ENCODE data around the gene ENDOV. TPM values are rescaled to one million over a fixed set of nuclear protein-coding genes. Genes with fewer than 3 reads are reported as not detected.

Gene ENDOV
- total RNA-seq, 1 experiment from 2014 or later: 28.0 TPM

- no TSS peak for BruUV-seq (replicated peaks)
- intact Hi-C loops (cut with micrococcal nuclease): no loop called here
Measured at GRCh38 chr17:80458016-80458415, 43.0 kb downstream of the ENDOV start.

GRCh38 chr17:80459234-80459633 lies 44.3 kb downstream of the ENDOV start:
- Mint-ChIP-seq H3K4me3 (ENCODE audit: unreplicated experiment) (no peak overlapping the region), H3K36me3 (ENCODE audit: insufficient read depth, unreplicated experiment) (no peaks in the 10 kb centered on the region), H3K27ac (ENCODE audit: low read depth, unreplicated experiment) (no peak overlapping the region), H3K27me3 (ENCODE audit: insufficient read depth, unreplicated experiment) (peaks cover 13% of the 10 kb centered on the region), H3K4me1 (ENCODE audit: insufficient read depth, unreplicated experiment) (peaks cover 4% of the 10 kb centered on the region), H3K9me3 (ENCODE audit: unreplicated experiment) (no peaks in the 10 kb centered on the region)
- intact Hi-C loops (cut with micrococcal nuclease): no loop called here
- no peak for TF ChIP-seq CTCF (IDR thresholded peaks at IDR 0.05; ENCODE audit: unreplicated experiment)
- no TSS peak for BruUV-seq (replicated peaks)
- POLR2A ChIA-PET: no interaction called here
- CTCF ChIA-PET: no interaction called here
- DNase-seq (ENCODE audit: unreplicated experiment): no peak

More at GRCh38 chr17:80458016-80458415, 43.0 kb downstream of the ENDOV start:
- TF ChIP-seq CTCF (IDR thresholded peaks at IDR 0.05; ENCODE audit: unreplicated experiment): no peak
- H3K36me3 Mint-ChIP-seq (ENCODE audit: insufficient read depth, unreplicated experiment): no peaks in the 10 kb centered on the region
- H3K27ac Mint-ChIP-seq (ENCODE audit: low read depth, unreplicated experiment): no peak overlapping the region
- H3K9me3 Mint-ChIP-seq (ENCODE audit: unreplicated experiment): no peaks in the 10 kb centered on the region
- peaks cover 13% of the 10 kb centered on the region for H3K27me3 Mint-ChIP-seq (ENCODE audit: insufficient read depth, unreplicated experiment)
- ChIA-PET POLR2A (no interaction called here), CTCF (no interaction called here)
- H3K4me1 Mint-ChIP-seq (ENCODE audit: insufficient read depth, unreplicated experiment): peaks cover 9% of the 10 kb centered on the region
- no peak overlapping the region for H3K4me3 Mint-ChIP-seq (ENCODE audit: unreplicated experiment)
- DNase-seq (ENCODE audit: unreplicated experiment): no peak

- no peak for DNase-seq (ENCODE audit: unreplicated experiment)
- no peak overlapping the region for H3K4me3 Mint-ChIP-seq (ENCODE audit: unreplicated experiment)
- no TSS peak for BruUV-seq (replicated peaks)
- H3K4me1 Mint-ChIP-seq (ENCODE audit: insufficient read depth, unreplicated experiment): peaks cover 4% of the 10 kb centered on the region
- H3K27ac Mint-ChIP-seq (ENCODE audit: low read depth, unreplicated experiment): no peak overlapping the region
- H3K36me3 Mint-ChIP-seq (ENCODE audit: insufficient read depth, unreplicated experiment): no peaks in the 10 kb centered on the region
- POLR2A ChIA-PET: no interaction called here
- intact Hi-C loops (cut with micrococcal nuclease): no loop called here
- peaks cover 20% of the 10 kb centered on the region for H3K27me3 Mint-ChIP-seq (ENCODE audit: insufficient read depth, unreplicated experiment)
- H3K9me3 Mint-ChIP-seq (ENCODE audit: unreplicated experiment): no peaks in the 10 kb centered on the region
- TF ChIP-seq CTCF (IDR thresholded peaks at IDR 0.05; ENCODE audit: unreplicated experiment): no peak
- CTCF ChIA-PET: no interaction called here
Measured at GRCh38 chr17:80460429-80460834, 45.5 kb downstream of the ENDOV start.

- peaks cover 32% of the 10 kb centered on the region for H3K27me3 Mint-ChIP-seq (ENCODE audit: insufficient read depth, unreplicated experiment)
Measured at GRCh38 chr17:80461528-80462160, 46.7 kb downstream of the ENDOV start.

More at GRCh38 chr17:80461528-80462160, 46.7 kb downstream of the ENDOV start:
- Mint-ChIP-seq H3K4me3 (ENCODE audit: unreplicated experiment) (no peak overlapping the region), H3K4me1 (ENCODE audit: insufficient read depth, unreplicated experiment) (peaks cover 3% of the 10 kb centered on the region), H3K9me3 (ENCODE audit: unreplicated experiment) (no peaks in the 10 kb centered on the region), H3K36me3 (ENCODE audit: insufficient read depth, unreplicated experiment) (no peaks in the 10 kb centered on the region), H3K27ac (ENCODE audit: low read depth, unreplicated experiment) (no peak overlapping the region)
- ChIA-PET CTCF (no interaction called here), POLR2A (no interaction called here)
- intact Hi-C loops (cut with micrococcal nuclease): no loop called here
- no TSS peak for BruUV-seq (replicated peaks)
- no peak for DNase-seq (ENCODE audit: unreplicated experiment)
- no peak for TF ChIP-seq CTCF (IDR thresholded peaks at IDR 0.05; ENCODE audit: unreplicated experiment)

Data from MCF 10A (cell line).